EH (cell line): ENCODE data around the gene TOMM5.
A peak's percentile ranks its signal among the peaks of the same experiment; 100 is the strongest.
"Not testable (repeated sequence)": the region's sequence is repeated elsewhere in the genome, so short reads cannot be mapped to it uniquely, and the experiment has no call there.

ENCODE experiments used
- DNase-seq: peaks from one replicate; pipeline ENCODE4 v3.0.0-alpha.2; 2015; ENCODE audit warnings: low read depth

TOMM5 gene

GRCh38 chr9:37611014-37611413 is 18.6 kb upstream of the TOMM5 start:
- no peak for DNase-seq

DNA sequence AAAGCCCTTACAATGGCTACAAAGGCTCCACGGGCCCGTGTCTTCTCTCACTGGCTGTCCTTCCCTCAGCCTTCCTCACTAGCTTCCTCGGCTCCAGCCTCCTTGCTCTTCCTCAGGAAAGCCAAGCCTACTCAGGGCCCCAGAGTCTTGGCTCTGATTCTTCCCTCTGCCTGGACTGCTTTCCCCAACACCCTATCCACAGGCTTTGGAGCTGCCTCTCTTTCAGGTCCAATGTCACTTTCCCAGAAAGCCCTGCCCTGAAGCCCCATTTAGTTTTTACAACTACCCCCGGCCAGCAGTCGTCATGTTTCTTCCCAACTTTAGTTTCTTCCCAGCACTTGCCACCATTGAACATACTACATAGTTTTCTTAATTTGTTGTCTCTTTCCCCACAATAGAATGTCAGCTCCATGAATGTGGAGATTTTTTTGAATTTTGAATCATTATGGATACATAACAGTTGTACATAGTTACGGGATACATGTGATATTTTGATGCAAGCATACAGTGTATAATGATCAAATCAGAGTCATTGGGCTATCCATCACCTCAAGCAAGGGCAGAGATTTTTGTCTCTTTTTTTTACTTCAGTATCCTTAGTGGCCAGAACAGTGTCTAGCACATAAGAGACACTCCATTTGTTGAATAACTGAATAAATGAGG is 17.5 kb upstream of the TOMM5 start:
- no peak for DNase-seq

GRCh38 chr9:37608250-37608649 is 15.9 kb upstream of the TOMM5 start:
- DNase-seq: no peak

GRCh38 chr9:37604296-37604695 is 11.9 kb upstream of the TOMM5 start:
- no peak for DNase-seq

GRCh38 chr9:37602817-37603216 is 10.4 kb upstream of the TOMM5 start:
- DNase-seq: no peak

GRCh38 chr9:37602061-37602460 is 9.7 kb upstream of the TOMM5 start:
- not testable (repeated sequence) for DNase-seq

DNA sequence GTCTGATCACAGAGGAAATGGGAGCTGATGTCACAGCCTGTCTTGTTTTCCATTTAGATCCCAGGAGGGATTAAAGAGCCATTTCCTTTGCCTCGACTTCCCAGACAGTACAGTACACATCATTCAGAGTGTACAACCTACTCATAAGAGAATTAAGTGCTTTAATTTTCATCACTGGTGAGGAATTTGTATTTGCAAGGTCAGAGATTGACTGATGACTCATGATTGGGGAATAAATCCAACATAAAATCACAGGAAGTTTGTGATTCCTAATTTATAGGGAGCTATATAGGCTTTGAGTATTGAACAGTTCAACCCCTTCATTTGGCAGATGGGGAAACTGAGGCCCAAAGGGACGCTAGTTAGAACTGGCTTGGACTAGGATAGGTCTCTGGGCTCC is 4.1 kb upstream of the TOMM5 start:
- peak; percentile 20 for DNase-seq

DNA sequence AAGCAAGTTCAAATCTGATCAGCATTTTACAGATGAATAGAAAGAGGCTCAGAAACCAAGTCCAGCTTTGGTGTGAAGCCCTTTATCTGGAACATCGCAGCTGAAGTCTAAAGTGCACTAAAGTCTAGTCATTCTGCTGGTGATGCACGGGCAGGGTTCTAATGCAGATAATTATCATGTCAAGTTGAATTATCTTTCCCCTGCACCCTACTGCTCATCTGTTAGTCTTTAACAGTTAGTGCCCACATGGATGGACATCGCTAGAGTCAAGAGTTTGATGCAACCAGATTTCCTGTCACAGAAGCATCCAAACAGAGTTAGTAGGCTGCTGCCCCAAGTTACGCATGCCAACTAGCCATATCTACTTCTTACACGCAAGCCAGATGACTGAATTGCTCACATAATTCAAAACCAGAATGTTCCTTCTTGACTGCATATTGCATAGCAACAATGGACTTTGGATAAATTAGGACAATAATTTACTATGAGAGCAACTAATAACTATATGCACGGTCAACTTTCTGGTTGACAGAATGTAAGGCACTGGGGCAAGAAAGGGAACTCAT is 1.6 kb upstream of the TOMM5 start:
- DNase-seq: no peak

DNA sequence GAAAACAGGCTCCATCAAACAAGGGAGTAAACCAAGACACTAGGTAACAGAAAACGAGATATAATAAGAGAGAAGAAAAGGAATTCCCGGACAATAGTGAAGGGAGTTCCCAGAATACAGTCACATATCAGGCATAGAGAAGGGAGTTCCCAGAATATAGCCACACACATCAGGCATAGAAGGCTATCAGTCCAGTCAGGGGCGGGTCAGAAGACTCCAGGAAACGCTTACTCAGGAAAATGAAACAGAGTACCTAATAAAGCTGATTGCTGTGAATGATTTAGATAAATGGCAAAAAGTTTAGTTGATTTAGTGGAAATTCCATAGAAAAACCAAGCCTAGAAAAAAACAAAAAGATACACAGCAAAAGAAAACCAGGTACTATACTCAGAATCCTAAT is 4.9 kb downstream of the TOMM5 start:
- DNase-seq: no peak

DNA sequence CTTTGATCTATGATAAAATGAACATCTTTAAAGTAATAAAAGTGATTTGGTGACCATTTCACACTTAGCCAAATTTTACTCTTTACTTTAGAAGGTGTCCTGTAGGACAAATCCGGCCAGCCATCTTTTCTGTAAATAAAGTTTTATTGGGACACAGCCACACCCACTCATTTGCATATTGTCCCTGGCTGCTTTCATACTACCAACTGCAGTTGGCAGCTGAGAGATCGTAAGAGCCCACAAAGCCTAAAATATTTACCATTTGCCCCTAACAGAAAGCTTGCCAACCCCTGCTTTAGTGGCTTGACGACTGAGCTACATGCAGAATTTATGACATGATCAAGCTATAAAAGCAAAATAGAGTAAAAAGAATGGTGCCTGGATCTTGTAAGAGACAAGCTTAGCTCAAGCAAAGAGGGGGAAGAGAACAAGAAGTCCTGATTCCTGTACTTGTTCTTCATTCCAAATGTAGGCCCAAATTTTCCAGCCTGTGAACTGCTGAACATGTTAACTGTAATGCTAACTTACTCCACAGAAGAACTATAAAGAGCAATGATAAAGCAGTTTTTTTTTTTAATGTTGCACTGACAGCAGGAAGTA is 8.8 kb downstream of the TOMM5 start:
- no peak for DNase-seq

DNA sequence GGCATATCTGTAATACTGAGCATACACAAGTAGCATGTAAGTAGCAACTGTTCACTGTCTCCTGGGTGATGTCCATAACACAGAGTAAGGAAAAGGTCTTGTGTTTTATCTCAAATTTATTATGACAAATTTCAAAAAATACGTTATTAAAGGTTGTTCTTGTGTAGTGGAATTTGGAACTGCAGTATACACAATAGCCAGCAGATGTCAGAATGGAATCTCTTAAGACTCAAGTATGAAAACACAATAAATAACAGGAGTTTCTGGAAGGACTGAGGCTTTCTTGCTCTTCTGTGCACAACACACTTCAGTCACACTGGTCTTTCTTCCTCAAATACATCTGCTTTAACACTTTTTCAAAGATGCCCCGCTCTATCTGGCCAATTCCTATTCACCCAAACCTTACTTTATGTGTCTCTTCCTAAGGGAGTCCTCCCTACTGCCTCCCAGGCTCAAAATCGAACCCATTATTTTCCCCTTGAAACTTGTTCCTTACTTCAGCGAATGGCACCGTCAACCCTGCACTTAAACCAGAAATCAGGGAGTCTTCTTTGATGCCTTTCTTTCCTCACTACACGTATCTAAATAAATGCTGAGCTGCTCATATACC is 9.7 kb downstream of the TOMM5 start:
- DNase-seq: peak; percentile 60

- DNase-seq: peak; percentile 76
These were observed 16.3 kb downstream of the TOMM5 start, which contains the start of gene FBXO10 for GRCh38 chr9:37575921-37576721. FBXO10 (minus strand) TSS chr9:37576380; CDS start chr9:37541768, 34,612 bp downstream.

DNA sequence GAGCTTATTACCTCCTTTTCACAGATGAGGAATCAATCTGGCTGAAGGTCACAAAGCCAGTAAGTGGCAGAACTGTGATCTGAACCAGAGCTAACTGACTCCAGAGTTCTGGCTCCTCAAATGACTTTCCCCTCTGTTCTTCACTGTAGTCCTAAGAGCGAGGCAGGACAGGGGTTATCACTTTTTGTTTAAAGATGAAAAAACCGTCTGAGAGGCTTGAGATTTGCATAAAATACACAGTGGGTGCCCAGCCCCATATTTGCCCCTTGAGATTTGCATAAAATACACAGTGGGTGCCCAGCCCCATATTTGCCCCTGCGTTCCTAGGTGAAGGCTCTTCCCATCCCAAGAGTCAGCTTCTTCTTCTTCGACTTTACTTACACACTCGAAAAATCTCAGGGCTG is 16.9 kb downstream of the TOMM5 start:
- no peak for DNase-seq

DNA sequence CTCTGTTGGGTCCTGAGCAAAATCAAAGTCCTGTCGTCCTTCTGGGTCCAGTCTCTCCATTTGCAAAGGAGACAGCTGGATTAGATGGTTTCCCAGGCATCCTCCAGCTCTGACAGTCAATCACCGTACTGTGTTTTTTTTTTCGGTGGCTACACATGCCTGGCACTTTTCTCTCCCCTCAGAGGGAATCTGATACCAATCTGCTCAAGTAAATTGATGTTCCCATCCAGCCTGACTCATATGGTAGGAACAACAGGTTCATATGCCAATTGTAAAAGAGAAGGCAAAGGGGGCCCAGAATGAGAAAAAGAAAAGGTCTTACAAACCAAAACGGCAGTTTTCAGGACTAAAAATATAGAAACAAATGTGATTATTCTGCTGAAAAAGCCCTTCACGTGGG is 17.4 kb downstream of the TOMM5 start:
- DNase-seq: peak; percentile 27

DNA sequence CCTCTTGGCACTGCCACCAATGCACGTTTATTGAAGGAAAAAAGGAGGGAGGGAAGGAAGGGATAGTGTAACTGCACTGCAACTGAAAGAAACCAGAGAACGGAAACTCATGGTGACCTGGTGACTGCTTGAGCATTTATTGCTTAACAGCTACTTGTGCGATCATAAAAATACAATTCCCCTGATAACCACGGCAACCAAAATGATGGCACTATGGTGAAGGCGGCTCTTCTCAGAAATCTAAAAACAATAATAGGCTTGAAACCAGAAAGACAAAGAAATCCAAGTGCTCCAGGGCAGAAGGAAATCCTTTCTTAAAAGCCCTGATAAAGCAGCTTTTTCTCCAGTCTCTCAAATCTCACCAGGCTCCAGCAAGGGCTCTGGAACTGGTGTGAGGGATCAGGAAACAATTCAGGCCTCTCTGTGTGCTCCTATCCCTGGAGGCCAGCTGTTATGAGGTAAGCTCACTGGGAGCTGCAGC is 18.1 kb downstream of the TOMM5 start:
- peak; percentile 61 for DNase-seq

GRCh38 chr9:37571282-37571681 is 21.1 kb downstream of the TOMM5 start:
- no peak for DNase-seq

- no peak for DNase-seq
These were observed 25.7 kb downstream of the TOMM5 start for GRCh38 chr9:37566716-37567115.

- DNase-seq: no peak
These were observed 26.5 kb downstream of the TOMM5 start for GRCh38 chr9:37565661-37566618.

GRCh38 chr9:37564916-37565315 is 27.5 kb downstream of the TOMM5 start:
- no peak for DNase-seq

- no peak for DNase-seq
These were observed 28.4 kb downstream of the TOMM5 start for GRCh38 chr9:37563806-37564513.
